ENCODE measurements around the gene BMPER.

Gene BMPER

DNA sequence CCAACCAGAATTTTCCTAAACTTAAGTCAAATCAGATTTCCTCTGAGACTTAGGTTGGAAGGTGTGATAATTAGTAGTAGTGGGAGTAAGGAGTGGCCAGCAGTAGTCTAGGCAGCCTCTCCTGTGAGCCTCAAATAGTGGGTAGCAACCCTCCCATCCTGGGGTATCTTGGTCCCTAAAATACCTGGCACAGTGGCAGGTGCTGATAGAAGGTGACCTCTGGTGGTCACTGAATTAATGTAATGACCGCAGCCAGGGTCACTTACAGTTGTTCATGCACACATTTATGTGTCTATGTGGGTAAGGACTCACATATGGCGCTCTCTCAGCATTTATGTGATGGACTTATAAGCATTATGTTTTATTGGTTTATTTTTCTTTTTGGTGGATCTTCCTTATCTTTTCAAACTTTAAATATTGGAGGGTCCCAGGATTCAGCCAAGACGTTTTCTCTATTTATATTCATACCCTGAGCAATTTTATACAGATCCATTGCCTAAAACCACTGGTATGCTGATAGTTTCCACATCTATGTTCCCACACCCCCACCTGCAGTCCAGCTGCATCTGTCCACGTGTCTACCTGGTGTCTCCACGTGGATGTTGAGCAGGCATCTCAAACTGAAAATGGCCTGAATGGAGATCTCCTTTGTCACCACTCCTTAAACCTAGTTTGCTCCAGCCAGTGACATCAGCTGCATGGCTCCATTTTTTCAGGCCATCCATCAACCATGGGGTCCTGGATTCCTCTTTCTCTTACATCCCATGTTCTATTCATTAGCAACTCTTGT lies 18.3 kb downstream of the BMPER start:
- DNase-seq (ENCODE audit: low read depth in 2 of 2), result no peak

GRCh38 chr7:33926535-33926934 lies 21.2 kb downstream of the BMPER start:
- no peak for DNase-seq (ENCODE audit: low read depth in 2 of 2)

DNA sequence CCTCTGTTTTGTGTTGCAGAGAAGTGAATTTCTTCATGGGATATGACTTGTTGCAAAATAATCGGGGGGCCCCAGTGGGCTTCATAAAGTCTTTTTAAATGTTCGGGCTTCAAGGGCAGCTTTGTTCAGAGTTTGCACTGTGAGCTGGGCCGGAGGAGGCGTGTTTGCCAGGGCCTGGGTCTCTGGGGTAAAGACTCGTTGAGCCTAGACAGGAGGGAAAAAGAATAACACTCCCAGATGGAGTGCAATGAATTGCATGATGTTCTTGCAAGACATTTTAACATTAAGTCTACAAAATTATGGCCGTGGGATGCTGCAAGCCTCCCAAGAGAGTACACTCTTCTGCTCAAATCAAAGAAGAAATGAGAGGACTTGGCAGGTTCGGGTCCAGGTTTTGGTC lies 23.6 kb downstream of the BMPER start:
- no peak for DNase-seq (ENCODE audit: low read depth in 2 of 2)

GRCh38 chr7:33932221-33932620 lies 26.9 kb downstream of the BMPER start:
- no peak for DNase-seq (ENCODE audit: low read depth in 2 of 2)

GRCh38 chr7:33932832-33933468 lies 27.6 kb downstream of the BMPER start:
- peak; percentile 81 to 87 for DNase-seq (ENCODE audit: low read depth in 2 of 2)

DNA sequence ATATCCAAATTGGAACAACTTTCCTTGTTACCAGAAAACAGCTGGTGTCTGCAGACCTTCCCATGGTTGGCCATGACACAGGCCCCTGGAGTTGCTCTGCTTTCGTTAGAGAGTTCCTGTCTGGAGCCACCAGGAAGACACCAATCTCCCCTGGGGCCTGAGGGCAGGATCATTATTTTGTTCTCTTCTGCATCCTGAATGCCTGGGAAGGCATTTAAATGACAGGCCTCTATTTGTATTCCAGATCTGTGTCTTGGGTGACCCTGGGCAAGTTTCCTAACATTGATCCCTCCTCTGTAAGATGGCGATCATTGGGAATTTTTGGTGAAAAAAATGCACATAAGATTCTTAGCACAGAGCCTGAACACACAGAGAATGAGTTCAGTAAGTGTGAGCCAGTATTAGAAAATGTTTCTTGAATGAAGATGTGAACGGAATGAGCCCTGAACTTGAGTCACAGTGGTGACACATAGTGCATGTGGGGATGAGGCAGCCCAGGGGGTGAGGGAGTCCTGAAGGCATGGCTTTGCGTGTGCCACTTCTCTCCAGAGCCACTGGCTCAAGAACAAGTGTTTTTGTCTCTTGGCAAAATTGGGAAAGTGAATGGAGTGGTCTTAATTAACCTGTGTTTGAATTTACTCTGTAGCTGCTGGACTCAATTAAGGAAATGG lies 28.4 kb downstream of the BMPER start:
- peak; percentile 49 to 52 for DNase-seq (ENCODE audit: low read depth in 2 of 2)

GRCh38 chr7:33934391-33934790 lies 29.1 kb downstream of the BMPER start:
- DNase-seq (ENCODE audit: low read depth in 2 of 2), result no peak

GRCh38 chr7:33936503-33936902 lies 31.2 kb downstream of the BMPER start:
- peak in 1 of 2 experiments; percentile 20 for DNase-seq (ENCODE audit: low read depth in 2 of 2)

DNA sequence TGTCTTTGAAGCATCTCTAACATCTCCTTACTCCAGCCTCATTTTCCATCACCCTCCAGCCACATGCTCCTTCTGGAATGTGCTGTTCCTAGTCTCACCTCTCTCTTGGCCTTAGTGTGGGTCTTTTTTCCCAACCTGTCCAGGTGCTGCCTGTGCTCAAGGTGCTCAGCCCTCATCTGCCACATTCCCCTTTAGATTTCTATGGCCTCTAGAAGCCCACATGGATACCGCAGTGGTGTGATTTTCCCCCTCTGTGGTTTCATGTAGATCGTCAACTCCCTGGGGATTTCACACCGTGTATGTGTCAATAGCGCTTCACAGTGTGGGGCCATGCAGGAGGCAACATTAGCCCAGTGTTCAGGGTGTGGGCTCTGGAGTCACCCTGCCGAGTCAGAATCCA lies 32.5 kb downstream of the BMPER start:
- no peak for DNase-seq (ENCODE audit: low read depth in 2 of 2)

- DNase-seq (ENCODE audit: low read depth in 2 of 2), result no peak
These were observed 33.8 kb downstream of the BMPER start for GRCh38 chr7:33939121-33939520.

- DNase-seq (ENCODE audit: low read depth in 2 of 2), result no peak
These were observed 35.2 kb downstream of the BMPER start for GRCh38 chr7:33940503-33940902.

- no peak for DNase-seq (ENCODE audit: low read depth in 2 of 2)
These were observed 36.1 kb downstream of the BMPER start for GRCh38 chr7:33941418-33941817.

- DNase-seq (ENCODE audit: low read depth in 2 of 2), result no peak
These were observed 40.9 kb downstream of the BMPER start for GRCh38 chr7:33946094-33946699.

- no peak for DNase-seq (ENCODE audit: low read depth in 2 of 2)
These were observed 44.8 kb downstream of the BMPER start for GRCh38 chr7:33950047-33950714.

DNA sequence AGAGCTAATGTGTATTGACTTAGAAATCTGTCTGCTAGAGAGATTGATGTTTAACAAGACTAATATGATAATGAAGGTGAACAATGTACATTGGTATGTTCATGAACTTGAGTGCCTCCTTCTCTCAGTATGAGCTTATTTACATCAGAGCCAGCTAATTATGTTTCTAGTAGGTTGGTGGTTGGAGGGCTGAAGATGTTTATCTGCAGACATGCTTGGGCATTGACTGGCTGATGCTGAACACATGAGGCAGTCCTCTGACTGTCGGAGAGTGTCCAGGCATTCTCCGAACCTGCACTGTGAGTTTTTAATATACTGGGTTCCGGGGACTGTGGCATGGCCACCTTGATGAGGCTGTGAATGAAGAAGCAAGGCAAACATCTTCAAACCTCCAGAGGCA lies 47.5 kb downstream of the BMPER start:
- DNase-seq (ENCODE audit: low read depth in 2 of 2), result peak in 1 of 2 experiments; percentile 32

DNA sequence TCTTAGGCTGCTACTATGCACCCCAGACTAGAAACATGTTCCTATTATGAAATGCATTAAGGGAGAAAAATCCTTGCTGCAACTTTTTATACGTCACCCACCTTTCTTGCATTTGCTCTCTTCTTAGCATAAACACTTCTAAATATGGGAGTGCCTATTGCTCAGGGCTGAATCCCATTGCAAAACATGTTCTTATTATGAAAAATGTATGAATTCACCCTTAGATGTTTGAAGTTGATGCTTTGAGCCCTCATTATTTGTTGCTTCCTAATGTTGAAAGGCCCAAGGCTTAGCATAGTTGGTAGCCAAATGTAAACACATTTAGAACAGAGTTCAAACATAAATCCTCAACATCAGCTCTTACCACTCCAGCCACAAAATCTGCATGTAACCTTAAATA lies 52.8 kb downstream of the BMPER start:
- DNase-seq (ENCODE audit: low read depth in 2 of 2), result no peak

DNA sequence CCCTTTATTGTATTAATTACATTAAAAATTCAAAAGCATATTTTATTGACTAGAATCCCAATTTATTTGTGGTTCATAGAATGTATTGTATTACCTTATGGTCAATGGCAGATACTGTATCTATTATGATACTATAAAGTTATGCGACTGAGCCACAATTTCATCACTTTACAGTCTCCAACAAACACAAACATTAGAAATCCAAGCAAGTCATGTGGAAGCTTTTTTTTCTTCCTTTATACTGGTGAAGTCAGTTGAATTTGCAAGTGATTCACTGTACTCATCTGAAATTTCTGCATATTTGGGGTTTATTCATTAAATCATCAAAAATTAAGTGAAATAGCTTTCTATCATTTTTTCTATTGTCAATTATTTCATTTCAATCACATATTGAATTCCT lies 54.3 kb downstream of the BMPER start:
- peak in 1 of 2 experiments; percentile 16 for DNase-seq (ENCODE audit: low read depth in 2 of 2)

- peak; percentile 78 to 84 for DNase-seq (ENCODE audit: low read depth in 2 of 2)
These were observed 56.6 kb downstream of the BMPER start for GRCh38 chr7:33961948-33962347.

DNA sequence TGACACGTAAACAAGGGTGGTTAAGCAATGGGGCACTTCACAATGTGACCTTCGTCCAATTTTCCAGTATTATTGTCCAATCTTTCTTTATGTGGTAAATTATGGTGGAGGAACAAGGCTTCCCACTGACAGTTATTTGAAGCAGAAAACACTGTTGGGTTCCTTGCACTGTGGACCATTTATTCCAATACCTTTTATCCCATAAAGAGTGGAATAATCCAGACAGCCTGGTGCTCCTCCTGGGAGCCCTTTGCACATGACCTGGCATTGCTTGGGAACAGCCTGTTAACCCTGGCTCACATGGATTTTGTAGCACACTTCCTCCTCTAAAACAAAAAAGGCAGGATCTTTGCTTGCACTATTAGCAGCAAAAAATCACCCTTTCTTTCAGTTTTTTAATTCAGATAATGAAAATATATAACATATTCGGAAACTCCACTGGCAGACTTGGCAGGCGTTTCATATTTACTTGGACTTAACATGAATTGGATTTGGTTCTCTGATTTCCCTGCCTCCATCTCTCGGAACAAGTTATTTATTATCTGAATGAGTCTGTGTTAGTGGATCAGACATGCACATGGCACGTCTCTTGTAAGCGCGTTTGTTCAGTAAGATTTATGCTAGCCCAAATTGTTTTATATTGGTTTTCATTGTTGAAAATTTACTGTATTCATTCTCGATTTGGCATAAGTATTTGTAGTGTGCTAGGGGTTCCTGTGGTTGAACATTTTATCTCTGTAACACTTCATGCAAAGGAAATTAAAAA lies 59.3 kb downstream of the BMPER start:
- peak in 1 of 2 experiments; percentile 60 for DNase-seq (ENCODE audit: low read depth in 2 of 2)

DNA sequence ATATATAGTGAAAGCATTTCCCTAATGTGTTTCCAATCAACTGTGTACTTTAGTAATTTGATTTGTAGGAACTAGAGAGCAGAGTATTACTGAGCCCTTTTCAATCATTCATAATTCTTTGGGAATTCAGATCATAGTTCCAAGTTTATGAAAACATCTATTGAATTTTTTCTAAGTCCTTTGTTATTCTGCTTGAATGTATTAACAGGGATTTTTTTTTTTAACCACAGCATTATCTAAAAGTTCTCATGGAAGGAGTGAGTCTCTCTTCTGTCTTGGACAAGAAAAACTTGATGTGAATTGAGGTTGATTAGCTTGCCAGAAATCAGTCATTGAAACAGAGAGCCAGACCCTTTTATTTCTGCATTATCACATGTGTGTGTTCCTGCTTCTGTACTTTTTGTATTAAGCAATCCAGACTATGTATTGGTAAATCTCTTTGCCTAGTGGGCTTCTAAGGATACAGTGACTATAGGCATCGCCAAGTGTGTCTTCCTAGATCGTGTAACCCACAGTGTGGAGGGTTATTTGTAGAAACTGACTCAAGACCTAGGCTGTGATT lies 59.9 kb downstream of the BMPER start:
- peak in 1 of 2 experiments; percentile 58 for DNase-seq (ENCODE audit: low read depth in 2 of 2)

DNA sequence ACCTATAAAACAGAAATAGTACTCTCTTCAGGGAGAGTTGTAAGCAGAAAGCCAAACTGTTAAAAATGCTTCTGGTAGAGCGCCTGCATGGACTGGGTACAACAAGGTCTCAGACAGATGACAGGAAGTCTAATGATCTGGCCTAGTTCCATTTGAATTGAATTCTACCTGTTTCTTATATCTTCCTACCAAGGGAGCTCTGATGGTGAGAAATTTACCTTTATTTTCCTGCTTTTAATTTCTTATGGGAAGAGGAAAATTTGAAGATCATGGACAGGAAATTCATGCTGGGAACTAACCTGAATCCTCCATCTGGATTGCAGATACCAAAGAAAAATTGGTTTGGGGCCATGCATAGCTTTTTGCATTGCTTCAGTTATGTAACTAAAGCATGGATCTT lies 63.3 kb downstream of the BMPER start:
- DNase-seq (ENCODE audit: low read depth in 2 of 2), result no peak
